ENCODE measurements around the gene MSANTD1.

MSANTD1 gene

GRCh38 chr4:3221996-3222395, 27.0 kb upstream of the MSANTD1 start:
- ATAC-seq = no peak
- TF ChIP-seq ZNF565 (CRISPR knock-in tag; conservative IDR thresholded peaks at IDR 0.05; ENCODE audit: low read depth) (no peak), ZC3H10 (CRISPR knock-in tag; IDR thresholded peaks at IDR 0.05) (no peak), ZNF70 (CRISPR knock-in tag; IDR thresholded peaks at IDR 0.05) (no peak), PATZ1 (CRISPR knock-in tag; IDR thresholded peaks at IDR 0.05; ENCODE audit: borderline replicate concordance) (no peak), SNAI2 (CRISPR knock-in tag; IDR thresholded peaks at IDR 0.05) (no peak), GLIS3 (CRISPR knock-in tag; IDR thresholded peaks at IDR 0.05) (no peak), ARNTL (CRISPR knock-in tag; IDR thresholded peaks at IDR 0.05; ENCODE audit: borderline replicate concordance, low read depth) (no peak), TOX (CRISPR knock-in tag; IDR thresholded peaks at IDR 0.05; ENCODE audit: borderline replicate concordance) (no peak), RARB (CRISPR knock-in tag; IDR thresholded peaks at IDR 0.05) (no peak)
- TF ChIP-seq, protein P1, sequence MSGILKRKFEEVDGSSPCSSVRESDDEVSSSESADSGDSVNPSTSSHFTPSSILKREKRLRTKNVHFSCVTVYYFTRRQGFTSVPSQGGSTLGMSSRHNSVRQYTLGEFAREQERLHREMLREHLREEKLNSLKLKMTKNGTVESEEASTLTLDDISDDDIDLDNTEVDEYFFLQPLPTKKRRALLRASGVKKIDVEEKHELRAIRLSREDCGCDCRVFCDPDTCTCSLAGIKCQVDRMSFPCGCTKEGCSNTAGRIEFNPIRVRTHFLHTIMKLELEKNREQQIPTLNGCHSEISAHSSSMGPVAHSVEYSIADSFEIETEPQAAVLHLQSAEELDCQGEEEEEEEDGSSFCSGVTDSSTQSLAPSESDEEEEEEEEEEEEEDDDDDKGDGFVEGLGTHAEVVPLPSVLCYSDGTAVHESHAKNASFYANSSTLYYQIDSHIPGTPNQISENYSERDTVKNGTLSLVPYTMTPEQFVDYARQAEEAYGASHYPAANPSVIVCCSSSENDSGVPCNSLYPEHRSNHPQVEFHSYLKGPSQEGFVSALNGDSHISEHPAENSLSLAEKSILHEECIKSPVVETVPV (CRISPR knock-in tag; IDR thresholded peaks at IDR 0.05) = no peak

DNA sequence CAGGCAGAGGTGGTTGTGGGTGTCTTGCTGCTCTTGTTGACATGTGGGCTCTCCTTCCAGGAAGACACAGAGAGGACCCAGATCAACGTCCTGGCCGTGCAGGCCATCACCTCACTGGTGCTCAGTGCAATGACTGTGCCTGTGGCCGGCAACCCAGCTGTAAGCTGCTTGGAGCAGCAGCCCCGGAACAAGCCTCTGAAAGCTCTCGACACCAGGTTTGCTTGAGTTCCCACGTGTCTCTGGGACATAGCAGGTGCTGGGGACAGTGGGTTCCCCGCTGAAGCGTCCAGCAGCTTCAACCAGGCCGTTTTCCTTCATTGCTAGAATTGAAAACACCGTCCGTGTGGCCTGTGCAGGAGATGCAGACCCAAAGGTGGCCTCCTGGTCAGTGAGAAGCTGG, 25.6 kb upstream of the MSANTD1 start:
- TF ChIP-seq ZNF565 (CRISPR knock-in tag; conservative IDR thresholded peaks at IDR 0.05; ENCODE audit: low read depth) = no peak
- TF ChIP-seq ZFP30 (CRISPR knock-in tag; IDR thresholded peaks at IDR 0.05) = no peak
- TF ChIP-seq, protein P2, sequence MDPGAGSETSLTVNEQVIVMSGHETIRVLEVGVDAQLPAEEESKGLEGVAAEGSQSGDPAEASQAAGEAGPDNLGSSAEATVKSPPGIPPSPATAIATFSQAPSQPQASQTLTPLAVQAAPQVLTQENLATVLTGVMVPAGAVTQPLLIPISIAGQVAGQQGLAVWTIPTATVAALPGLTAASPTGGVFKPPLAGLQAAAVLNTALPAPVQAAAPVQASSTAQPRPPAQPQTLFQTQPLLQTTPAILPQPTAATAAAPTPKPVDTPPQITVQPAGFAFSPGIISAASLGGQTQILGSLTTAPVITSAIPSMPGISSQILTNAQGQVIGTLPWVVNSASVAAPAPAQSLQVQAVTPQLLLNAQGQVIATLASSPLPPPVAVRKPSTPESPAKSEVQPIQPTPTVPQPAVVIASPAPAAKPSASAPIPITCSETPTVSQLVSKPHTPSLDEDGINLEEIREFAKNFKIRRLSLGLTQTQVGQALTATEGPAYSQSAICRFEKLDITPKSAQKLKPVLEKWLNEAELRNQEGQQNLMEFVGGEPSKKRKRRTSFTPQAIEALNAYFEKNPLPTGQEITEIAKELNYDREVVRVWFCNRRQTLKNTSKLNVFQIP (CRISPR knock-in tag; IDR thresholded peaks at IDR 0.05; ENCODE audit: borderline replicate concordance, low read depth) = no peak
- TF ChIP-seq, protein P1 (CRISPR knock-in tag; IDR thresholded peaks at IDR 0.05) = no peak
- no peak for TF ChIP-seq ZFP3 (CRISPR knock-in tag; IDR thresholded peaks at IDR 0.05)
- TF ChIP-seq, protein P3, sequence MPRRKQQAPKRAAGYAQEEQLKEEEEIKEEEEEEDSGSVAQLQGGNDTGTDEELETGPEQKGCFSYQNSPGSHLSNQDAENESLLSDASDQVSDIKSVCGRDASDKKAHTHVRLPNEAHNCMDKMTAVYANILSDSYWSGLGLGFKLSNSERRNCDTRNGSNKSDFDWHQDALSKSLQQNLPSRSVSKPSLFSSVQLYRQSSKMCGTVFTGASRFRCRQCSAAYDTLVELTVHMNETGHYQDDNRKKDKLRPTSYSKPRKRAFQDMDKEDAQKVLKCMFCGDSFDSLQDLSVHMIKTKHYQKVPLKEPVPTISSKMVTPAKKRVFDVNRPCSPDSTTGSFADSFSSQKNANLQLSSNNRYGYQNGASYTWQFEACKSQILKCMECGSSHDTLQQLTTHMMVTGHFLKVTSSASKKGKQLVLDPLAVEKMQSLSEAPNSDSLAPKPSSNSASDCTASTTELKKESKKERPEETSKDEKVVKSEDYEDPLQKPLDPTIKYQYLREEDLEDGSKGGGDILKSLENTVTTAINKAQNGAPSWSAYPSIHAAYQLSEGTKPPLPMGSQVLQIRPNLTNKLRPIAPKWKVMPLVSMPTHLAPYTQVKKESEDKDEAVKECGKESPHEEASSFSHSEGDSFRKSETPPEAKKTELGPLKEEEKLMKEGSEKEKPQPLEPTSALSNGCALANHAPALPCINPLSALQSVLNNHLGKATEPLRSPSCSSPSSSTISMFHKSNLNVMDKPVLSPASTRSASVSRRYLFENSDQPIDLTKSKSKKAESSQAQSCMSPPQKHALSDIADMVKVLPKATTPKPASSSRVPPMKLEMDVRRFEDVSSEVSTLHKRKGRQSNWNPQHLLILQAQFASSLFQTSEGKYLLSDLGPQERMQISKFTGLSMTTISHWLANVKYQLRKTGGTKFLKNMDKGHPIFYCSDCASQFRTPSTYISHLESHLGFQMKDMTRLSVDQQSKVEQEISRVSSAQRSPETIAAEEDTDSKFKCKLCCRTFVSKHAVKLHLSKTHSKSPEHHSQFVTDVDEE (CRISPR knock-in tag; IDR thresholded peaks at IDR 0.05) = no peak
- no peak for TF ChIP-seq TCF4 (CRISPR knock-in tag; IDR thresholded peaks at IDR 0.05; ENCODE audit: borderline replicate concordance)
- no peak for TF ChIP-seq RARB (CRISPR knock-in tag; IDR thresholded peaks at IDR 0.05)
- no peak for TF ChIP-seq BACH2 (CRISPR knock-in tag; IDR thresholded peaks at IDR 0.05; ENCODE audit: borderline replicate concordance)
- no peak for TF ChIP-seq ZNF70 (CRISPR knock-in tag; IDR thresholded peaks at IDR 0.05)
- TF ChIP-seq OSR1 (CRISPR knock-in tag; IDR thresholded peaks at IDR 0.05) = no peak
- TF ChIP-seq TOX (CRISPR knock-in tag; IDR thresholded peaks at IDR 0.05; ENCODE audit: borderline replicate concordance) = no peak
- TF ChIP-seq SNAI2 (CRISPR knock-in tag; IDR thresholded peaks at IDR 0.05) = no peak
- TF ChIP-seq PPARA (CRISPR knock-in tag; IDR thresholded peaks at IDR 0.05; ENCODE audit: borderline replicate concordance) = no peak
- no peak for ATAC-seq

GRCh38 chr4:3223956-3224748, 24.8 kb upstream of the MSANTD1 start:
- ATAC-seq = no peak
- no peak for TF ChIP-seq ISL1 (CRISPR knock-in tag; IDR thresholded peaks at IDR 0.05)
- TF ChIP-seq TCF4 (CRISPR knock-in tag; IDR thresholded peaks at IDR 0.05; ENCODE audit: borderline replicate concordance) = no peak
- TF ChIP-seq ZNF8 (CRISPR knock-in tag; IDR thresholded peaks at IDR 0.05) = no peak
- TF ChIP-seq ZFP30 (CRISPR knock-in tag; IDR thresholded peaks at IDR 0.05) = no peak
- TF ChIP-seq ZNF70 (CRISPR knock-in tag; IDR thresholded peaks at IDR 0.05) = no peak
- TF ChIP-seq GLIS3 (CRISPR knock-in tag; IDR thresholded peaks at IDR 0.05) = no peak
- TF ChIP-seq PATZ1 (CRISPR knock-in tag; IDR thresholded peaks at IDR 0.05; ENCODE audit: borderline replicate concordance) = no peak
- no peak for TF ChIP-seq ARNTL (CRISPR knock-in tag; IDR thresholded peaks at IDR 0.05; ENCODE audit: borderline replicate concordance, low read depth)
- TF ChIP-seq CSDC2 (CRISPR knock-in tag; IDR thresholded peaks at IDR 0.05) = no peak

Measured in SK-N-SH treated with all-trans-retinoic acid at 6 μM for 48 hours (cell line).